Measurements from ENCODE around the gene SLC4A1.

- TF ChIP-seq ZNF565 (CRISPR knock-in tag; conservative IDR thresholded peaks at IDR 0.05; ENCODE audit: low read depth) = no peak
- TF ChIP-seq PATZ1 (CRISPR knock-in tag; IDR thresholded peaks at IDR 0.05; ENCODE audit: borderline replicate concordance) = no peak
- TF ChIP-seq ARNTL (CRISPR knock-in tag; IDR thresholded peaks at IDR 0.05; ENCODE audit: borderline replicate concordance, low read depth) = no peak
- no peak for TF ChIP-seq ZFP30 (CRISPR knock-in tag; IDR thresholded peaks at IDR 0.05)
- TF ChIP-seq CSDC2 (CRISPR knock-in tag; IDR thresholded peaks at IDR 0.05) = no peak
Measured at GRCh38 chr17:44221084-44221861, 46.7 kb downstream of the SLC4A1 start.

Data from SK-N-SH treated with all-trans-retinoic acid at 6 μM for 48 hours (cell line).